ENCODE results near the gene RASA4.
"Not testable (repeated sequence)": the region's sequence is repeated elsewhere in the genome, so short reads cannot be mapped to it uniquely, and the experiment has no call there.

The RASA4 gene

GRCh38 chr7:102616507-102617125 lies at the start of gene RASA4:
Gene RASA4 (minus strand): TSS chr7:102616756. CDS start chr7:102616689, 67 bp downstream.
- peak; percentile 1 for DNase-seq (ENCODE audit: low spot score)

- DNase-seq (ENCODE audit: low spot score): not testable (repeated sequence)
Measured at GRCh38 chr7:102664765-102665164, 48.2 kb upstream of the RASA4 start.

- DNase-seq (ENCODE audit: low spot score): not testable (repeated sequence)
Measured at GRCh38 chr7:102649924-102650323, 33.4 kb upstream of the RASA4 start, which contains the start of gene SPDYE2B. Gene SPDYE2B (plus strand): TSS chr7:102650319. CDS start chr7:102652349, 2,030 bp downstream.

GRCh38 chr7:102647813-102648212 lies 31.3 kb upstream of the RASA4 start:
- DNase-seq (ENCODE audit: low spot score): not testable (repeated sequence)

GRCh38 chr7:102643404-102643803 lies 26.8 kb upstream of the RASA4 start:
- not testable (repeated sequence) for DNase-seq (ENCODE audit: low spot score)

- DNase-seq (ENCODE audit: low spot score): not testable (repeated sequence)
Measured at GRCh38 chr7:102642691-102643090, 26.1 kb upstream of the RASA4 start, which contains the start of gene UPK3BL1. Gene UPK3BL1 (minus strand): TSS chr7:102642791. CDS start chr7:102642741, 50 bp downstream.

- peak; percentile 0 for DNase-seq (ENCODE audit: low spot score)
Measured at GRCh38 chr7:102638848-102639247, 22.3 kb upstream of the RASA4 start.

- DNase-seq (ENCODE audit: low spot score): not testable (repeated sequence)
Measured at GRCh38 chr7:102636956-102637355, 20.4 kb upstream of the RASA4 start.

- not testable (repeated sequence) for DNase-seq (ENCODE audit: low spot score)
Measured at GRCh38 chr7:102635354-102635753, 18.8 kb upstream of the RASA4 start.

- DNase-seq (ENCODE audit: low spot score): not testable (repeated sequence)
Measured at GRCh38 chr7:102634299-102634698, 17.7 kb upstream of the RASA4 start.

- DNase-seq (ENCODE audit: low spot score): not testable (repeated sequence)
Measured at GRCh38 chr7:102630622-102631021, 14.1 kb upstream of the RASA4 start.

- DNase-seq (ENCODE audit: low spot score): not testable (repeated sequence)
Measured at GRCh38 chr7:102627271-102627904, 10.8 kb upstream of the RASA4 start.

- peak; percentile 0 for DNase-seq (ENCODE audit: low spot score)
Measured at GRCh38 chr7:102618122-102618521, 1.6 kb upstream of the RASA4 start.

- not testable (repeated sequence) for DNase-seq (ENCODE audit: low spot score)
Measured at GRCh38 chr7:102615930-102616329, 626 bp downstream of the RASA4 start.

GRCh38 chr7:102614873-102615272 lies 1.7 kb downstream of the RASA4 start:
- not testable (repeated sequence) for DNase-seq (ENCODE audit: low spot score)

- DNase-seq (ENCODE audit: low spot score): not testable (repeated sequence)
Measured at GRCh38 chr7:102614346-102614697, 2.2 kb downstream of the RASA4 start.

- DNase-seq (ENCODE audit: low spot score): not testable (repeated sequence)
Measured at GRCh38 chr7:102613575-102614345, 2.8 kb downstream of the RASA4 start.

GRCh38 chr7:102611675-102612325 lies 4.8 kb downstream of the RASA4 start:
- DNase-seq (ENCODE audit: low spot score): peak; percentile 26

GRCh38 chr7:102611013-102611674 lies 5.4 kb downstream of the RASA4 start:
- DNase-seq (ENCODE audit: low spot score): not testable (repeated sequence)

- not testable (repeated sequence) for DNase-seq (ENCODE audit: low spot score)
Measured at GRCh38 chr7:102610441-102610840, 6.1 kb downstream of the RASA4 start.

- not testable (repeated sequence) for DNase-seq (ENCODE audit: low spot score)
Measured at GRCh38 chr7:102609734-102610133, 6.8 kb downstream of the RASA4 start.
